Muscle of arm (tissue), 12 donors: ENCODE data around the gene FCHSD1. TPM values are rescaled to one million over a fixed set of nuclear protein-coding genes. Genes with fewer than 3 reads are reported as not detected.
"Not testable (repeated sequence)": the region's sequence is repeated elsewhere in the genome, so short reads cannot be mapped to it uniquely, and the experiment has no call there.

ENCODE experiments used
- DNase-seq: peaks from one replicate; pipeline ENCODE4 v3.0.0-alpha.2; 2013
- polyA plus RNA-seq, 12 donors: library from polyadenylated mRNA; unstranded; fragments of 120-200 nt; gene quantifications; one replicate each; pipeline ENCODE4 v1.2.1, GENCODE V29; 2013; ENCODE audit not compliant: insufficient read length in 12 of 12

FCHSD1 gene
- polyA plus RNA-seq, 12 donors = 4.3 to 32.7 (median 7.8) TPM; not detected in 1

DNA sequence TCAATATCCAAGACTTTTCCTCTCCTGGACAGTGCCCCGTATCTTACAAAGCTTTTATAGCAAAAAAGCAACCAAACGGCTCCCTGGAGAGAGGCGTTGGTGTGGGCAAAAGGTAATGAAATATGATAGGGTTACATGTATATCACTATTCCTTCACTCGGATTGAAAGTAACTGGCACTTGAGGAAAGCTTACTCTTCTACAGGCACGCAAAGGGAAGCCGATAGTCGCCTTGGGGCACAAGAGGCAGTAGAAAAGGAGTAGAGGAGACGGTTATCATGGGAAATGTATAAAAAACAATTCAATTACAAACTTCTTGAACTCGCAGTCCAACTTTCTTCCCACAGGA is 33.6 kb downstream of the FCHSD1 start:
- no peak for DNase-seq

GRCh38 chr5:141617128-141617527 is 34.1 kb downstream of the FCHSD1 start:
- DNase-seq = no peak

DNA sequence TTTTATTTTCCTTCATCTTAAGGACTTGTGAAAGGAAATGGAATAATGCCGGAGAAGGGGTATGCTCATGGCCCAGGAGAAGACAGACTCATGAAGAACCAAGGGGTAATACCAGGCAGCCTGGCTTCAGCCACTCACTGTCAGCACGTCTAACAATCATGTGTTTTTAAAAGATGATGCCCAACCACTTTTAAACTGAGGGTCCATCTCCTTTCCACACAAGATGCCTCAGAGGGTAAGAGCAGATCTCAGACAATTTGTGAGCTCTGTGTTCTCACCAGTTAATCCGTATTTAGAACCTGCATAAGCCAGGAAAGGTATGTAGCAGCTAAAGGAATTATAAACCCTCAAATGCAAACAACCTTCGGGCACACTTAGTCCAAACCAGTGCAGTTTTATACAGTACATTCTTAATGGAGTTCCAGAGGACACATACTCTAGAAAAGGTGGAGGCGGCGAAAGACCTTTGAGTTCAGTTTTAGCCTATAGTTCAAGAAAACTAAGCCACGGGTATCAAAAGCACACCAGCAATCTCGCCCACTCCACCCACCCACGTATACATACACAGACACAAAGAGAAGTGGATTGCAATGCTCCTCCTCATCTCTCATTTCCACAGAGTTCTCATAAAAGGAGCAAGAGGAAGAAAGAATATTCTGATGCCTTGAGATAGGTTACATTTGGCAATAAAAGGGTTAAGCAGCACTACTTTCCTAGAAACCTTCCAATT is 35.1 kb downstream of the FCHSD1 start:
- no peak for DNase-seq

DNA sequence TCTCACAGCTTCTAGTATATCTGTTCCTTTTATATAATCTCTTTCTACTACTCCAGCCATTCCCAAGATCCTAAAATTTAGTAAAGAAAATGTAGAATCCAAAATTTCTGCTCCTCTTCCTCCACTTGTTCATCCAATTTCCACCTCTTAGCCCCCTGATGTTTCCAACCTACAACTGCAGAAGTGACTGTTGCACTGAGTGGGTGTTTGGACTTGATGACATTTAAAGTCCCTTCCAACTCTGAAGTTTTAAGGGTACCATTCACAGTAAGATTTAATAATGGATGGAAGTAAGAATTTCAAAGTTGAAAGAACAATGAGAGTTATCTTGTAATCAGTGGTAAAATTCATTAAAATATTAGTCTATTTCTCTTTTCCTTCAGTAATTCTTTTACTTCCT is 37.9 kb downstream of the FCHSD1 start:
- DNase-seq = no peak

- DNase-seq = no peak
Observed at GRCh38 chr5:141611289-141611688, 39.9 kb downstream of the FCHSD1 start.

DNA sequence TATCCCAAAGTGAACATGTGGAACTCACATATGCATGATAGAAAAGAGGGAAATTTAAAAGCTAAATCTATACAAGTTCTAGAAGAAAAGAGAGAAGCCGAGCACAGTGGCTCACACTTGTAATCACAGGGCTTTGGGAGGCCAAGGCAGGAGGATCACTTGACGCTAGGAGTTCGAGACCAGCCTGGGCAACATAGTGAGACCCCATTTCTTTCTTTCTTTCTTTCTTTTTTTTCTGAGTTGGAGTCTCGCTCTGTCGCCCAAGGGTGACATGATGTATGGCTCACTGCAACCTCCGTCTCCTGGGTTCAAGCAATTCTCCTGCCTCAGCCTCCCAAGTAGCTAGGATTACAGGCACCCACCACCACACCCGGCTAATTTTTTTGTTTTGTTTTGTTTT is 41.3 kb downstream of the FCHSD1 start:
- not testable (repeated sequence) for DNase-seq

GRCh38 chr5:141609044-141609443 is 42.2 kb downstream of the FCHSD1 start:
- DNase-seq = no peak

GRCh38 chr5:141608557-141608956 is 42.7 kb downstream of the FCHSD1 start:
- no peak for DNase-seq

- no peak for DNase-seq
Observed at GRCh38 chr5:141608046-141608445, 43.2 kb downstream of the FCHSD1 start.

DNA sequence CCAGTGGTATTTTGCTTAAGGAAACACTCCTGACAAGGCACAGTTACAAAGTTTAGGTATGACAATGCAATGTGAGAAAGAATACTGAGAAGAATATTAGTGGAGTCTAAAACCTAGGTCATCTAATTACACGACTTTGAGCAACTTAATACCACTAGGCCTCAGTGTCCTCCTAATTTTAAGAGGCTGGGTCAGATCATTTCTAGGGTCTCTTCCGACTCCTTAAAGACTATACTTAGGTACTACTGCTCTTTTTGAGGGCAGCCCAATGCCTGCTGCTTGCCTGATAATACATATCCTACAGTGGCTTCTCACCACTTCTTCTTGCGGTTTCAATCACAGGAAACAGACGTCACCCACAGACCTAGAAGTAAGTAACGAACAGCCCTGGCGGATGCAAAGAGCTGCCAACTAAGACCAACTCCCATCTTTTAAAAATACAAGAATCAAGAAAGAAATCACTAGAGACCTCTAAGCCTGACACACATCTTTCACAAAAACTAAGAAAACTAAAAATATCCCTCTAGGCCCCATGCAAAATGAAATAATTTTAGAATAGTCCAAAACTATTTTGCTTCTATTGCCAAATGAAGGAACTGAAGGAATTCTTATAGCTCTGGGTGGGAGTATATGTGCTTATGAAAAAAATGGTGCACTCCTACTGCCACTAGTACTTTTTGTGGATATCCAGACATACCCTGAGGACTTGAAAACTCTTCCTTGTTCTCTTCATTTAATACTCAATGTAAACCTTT is 45.5 kb downstream of the FCHSD1 start:
- DNase-seq = no peak

GRCh38 chr5:141603923-141604717 is 47.1 kb downstream of the FCHSD1 start:
- peak; percentile 55 for DNase-seq

GRCh38 chr5:141602606-141603005 is 48.6 kb downstream of the FCHSD1 start:
- no peak for DNase-seq

- DNase-seq = no peak
Observed at GRCh38 chr5:141598391-141599345, 52.5 kb downstream of the FCHSD1 start.

- no peak for DNase-seq
Observed at GRCh38 chr5:141597814-141598213, 53.4 kb downstream of the FCHSD1 start.

DNA sequence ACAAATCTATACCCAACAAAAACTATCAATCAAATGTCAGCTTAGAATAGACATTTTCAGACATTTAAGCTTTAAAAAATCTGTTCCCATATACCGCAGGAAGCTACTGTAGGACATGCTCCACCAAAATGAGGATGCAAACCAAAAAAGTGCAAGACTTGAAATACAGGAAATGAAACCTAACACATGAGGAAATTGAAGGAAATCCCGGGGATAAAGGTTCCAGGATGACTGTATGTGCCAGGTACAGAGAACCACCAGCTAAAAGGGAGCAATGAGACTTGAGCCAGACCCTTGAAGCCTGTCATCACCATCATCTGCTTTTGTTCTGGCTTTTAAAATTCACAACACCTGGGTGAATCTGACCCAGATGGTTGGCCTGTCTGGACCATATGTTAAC is 53.8 kb downstream of the FCHSD1 start:
- no peak for DNase-seq

DNA sequence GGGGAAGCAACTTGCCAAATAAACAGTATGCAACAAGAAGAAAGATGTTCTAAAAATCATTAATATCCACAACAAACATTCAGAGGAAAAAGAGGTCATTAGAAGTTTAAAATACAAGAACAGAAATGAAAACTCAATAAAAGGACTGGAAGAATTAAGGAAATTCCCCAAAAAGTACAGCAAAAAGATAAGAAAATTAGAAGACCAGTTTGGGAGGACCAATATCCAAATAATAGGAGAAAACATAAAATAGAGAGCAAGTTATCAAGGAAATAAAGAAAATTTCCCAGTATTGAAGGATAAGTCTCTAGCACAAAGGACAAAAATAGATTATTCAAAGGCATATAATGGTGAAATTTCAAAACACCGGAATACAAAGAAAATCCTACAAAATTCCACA is 54.4 kb downstream of the FCHSD1 start:
- no peak for DNase-seq

- no peak for DNase-seq
Observed at GRCh38 chr5:141590127-141590526, 61.1 kb downstream of the FCHSD1 start.
